AG08395 (cell line): ENCODE data around the gene MARCHF9.

Source experiments
- DNase-seq: peaks from one replicate; pipeline ENCODE4 v3.0.0; 2012; ENCODE audit warnings: mixed read lengths, low spot score

MARCHF9 gene

GRCh38 chr12:57755194-57755453 lies 221 bp downstream of the MARCHF9 start:
- DNase-seq = no peak

DNA sequence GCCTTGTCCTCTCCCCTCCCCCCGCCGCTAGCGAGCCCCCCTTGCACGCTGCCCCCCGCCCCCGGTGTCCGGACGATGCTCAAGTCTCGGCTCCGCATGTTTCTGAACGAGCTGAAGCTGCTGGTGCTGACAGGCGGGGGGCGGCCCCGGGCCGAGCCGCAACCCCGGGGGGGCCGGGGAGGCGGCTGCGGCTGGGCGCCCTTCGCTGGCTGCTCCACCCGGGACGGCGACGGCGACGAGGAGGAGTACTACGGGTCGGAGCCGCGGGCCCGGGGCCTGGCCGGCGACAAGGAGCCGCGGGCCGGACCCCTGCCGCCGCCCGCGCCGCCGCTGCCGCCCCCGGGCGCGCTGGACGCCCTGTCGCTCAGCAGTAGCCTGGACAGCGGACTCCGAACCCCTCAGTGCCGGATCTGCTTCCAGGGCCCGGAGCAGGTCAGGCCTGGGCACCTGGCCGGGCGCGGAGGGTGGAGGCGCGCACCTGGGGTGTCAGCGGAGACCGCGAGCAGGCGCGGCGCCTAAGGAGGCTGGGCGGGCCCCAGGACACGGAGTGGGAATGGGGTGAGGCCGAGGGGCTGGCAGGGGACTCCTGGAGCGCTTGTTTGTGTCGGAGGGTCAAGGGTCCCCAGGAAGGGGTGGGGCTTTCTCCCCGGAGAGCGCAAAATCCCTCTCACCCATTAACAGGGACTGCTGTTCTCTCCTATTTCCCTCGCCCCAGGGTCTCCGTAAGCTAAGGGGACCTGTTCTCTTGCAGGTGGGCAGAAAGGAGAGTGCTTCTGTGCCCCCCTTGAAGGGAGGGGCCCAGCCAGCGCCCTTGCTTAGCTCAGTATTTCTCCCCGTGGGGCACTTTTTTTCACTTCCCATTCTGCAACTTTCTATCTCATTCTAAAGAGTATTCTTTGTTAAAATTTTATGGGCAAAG lies 810 bp downstream of the MARCHF9 start:
- no peak for DNase-seq

- DNase-seq = no peak
Observed at GRCh38 chr12:57756406-57757341, 1.8 kb downstream of the MARCHF9 start.

GRCh38 chr12:57757771-57758170 lies 2.9 kb downstream of the MARCHF9 start:
- no peak for DNase-seq

GRCh38 chr12:57758552-57759359 lies 3.9 kb downstream of the MARCHF9 start:
- no peak for DNase-seq

DNA sequence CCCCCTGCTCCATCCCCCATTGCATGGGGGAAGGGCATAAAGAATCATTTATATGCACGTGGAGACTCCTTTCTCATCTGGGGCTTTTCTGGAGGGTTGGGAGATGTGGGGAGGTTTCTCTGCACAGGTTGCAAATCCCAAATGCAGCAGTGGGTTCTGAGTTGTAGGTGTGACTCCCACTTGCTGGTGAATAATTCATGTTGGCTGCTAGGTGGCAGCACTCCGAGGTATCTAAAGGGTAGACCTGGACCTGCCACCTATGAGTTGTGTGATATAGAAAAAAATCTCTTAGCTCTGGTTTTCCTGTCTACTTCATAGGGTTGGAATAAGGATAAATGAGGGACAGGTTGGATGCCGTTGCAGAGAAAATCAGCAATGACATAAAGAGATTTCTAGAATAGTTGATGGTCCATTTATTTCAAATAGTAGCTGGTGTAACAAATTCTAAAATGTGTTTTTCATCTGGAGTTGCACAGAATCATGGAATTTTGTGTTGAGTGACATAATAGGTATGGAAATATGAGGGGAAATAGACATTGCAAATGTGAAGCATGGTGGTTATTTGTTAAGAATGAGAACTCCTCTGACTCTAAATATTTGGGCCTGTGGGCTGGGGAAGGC lies 4.6 kb downstream of the MARCHF9 start:
- no peak for DNase-seq

DNA sequence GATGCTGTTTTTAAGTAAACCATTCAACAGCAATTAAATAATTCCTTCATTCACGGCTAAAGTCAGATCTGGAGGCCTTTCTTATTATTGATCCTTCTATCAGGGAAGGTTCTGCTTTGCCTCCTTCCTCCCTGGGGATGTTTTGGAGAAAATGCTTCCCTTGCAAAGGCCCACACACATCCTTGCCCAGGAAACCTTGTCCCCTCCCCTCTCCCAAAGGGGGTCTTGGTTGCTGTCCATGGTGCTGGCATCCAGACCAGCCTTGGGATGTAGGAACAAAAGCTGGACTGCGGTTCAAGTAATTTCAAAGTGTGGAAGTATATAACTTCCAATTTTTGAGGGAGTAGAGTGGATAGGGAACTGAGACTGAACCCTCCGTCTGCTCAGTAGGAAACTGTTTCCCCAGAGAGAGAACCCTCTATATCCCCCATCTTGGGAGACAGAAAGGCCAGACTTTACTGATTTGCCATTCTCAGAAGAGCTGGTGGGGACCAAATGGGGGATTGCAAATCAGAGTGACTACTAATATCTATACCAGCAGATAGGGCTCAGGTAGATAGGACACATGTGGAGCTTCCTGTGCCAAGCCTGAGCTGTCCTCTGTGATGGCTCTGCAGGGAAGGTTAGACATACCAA lies 5.6 kb downstream of the MARCHF9 start:
- DNase-seq = no peak

GRCh38 chr12:57761391-57761998 lies 6.6 kb downstream of the MARCHF9 start:
- DNase-seq = no peak

- DNase-seq = no peak
Observed at GRCh38 chr12:57762463-57762862, 7.6 kb downstream of the MARCHF9 start.

DNA sequence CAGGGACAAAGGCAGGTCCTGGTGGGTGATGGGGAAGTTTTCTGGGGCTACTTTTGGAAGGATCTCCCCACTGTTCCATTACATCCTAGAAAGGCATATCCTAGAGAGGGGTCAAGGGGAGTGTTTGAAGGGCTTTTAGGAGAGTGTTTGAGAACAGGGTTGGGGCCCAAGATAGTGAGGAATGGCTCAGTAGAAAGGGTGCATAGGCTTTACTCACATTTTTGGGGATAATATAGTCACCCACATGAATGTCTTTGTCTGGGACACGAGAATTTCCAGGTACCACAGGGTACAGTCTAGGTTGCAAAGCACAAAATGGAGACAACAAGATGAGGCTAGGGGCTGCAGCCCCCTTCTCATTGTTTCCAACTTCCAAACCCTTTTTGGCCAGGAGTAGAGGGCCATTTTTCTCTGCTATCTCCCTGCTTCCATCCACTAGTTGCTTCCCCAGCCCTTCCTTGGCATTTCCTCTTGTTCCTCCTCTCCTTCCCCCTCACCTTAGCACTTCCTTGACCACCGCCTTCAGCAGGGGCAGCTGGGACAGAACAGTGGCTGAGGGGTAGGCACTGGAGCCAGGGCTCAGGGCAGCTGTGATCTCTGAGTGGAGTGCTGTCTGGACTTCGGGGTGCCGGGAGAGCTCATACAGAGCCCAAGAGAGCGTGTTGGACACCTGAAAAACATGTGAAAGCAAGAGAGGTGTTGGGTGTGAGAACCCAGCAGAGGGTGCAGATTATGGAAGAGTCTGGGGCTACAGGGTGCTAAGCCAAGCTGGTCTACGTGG lies 9.2 kb downstream of the MARCHF9 start:
- no peak for DNase-seq

DNA sequence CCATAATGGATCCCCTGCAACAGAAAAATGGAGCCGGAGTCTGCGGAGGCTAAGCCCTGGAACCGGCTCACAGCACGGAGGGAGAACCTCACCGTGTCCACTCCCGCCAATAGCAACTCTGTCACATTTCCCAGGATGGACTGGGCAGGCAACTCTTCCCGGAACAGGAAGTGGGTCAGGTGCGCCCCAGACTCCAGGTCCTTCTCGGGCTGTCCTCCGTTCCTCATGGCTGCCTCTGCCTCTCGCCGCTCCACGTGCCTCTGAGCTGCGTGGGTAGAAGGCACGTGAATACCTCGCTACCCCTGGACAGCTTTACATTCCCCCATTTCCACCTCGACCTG lies 9.7 kb downstream of the MARCHF9 start:
- no peak for DNase-seq

- peak; percentile 39 for DNase-seq
Observed at GRCh38 chr12:57765003-57765697, 10.2 kb downstream of the MARCHF9 start.

GRCh38 chr12:57765698-57766463 lies 11.0 kb downstream of the MARCHF9 start:
- DNase-seq = no peak

DNA sequence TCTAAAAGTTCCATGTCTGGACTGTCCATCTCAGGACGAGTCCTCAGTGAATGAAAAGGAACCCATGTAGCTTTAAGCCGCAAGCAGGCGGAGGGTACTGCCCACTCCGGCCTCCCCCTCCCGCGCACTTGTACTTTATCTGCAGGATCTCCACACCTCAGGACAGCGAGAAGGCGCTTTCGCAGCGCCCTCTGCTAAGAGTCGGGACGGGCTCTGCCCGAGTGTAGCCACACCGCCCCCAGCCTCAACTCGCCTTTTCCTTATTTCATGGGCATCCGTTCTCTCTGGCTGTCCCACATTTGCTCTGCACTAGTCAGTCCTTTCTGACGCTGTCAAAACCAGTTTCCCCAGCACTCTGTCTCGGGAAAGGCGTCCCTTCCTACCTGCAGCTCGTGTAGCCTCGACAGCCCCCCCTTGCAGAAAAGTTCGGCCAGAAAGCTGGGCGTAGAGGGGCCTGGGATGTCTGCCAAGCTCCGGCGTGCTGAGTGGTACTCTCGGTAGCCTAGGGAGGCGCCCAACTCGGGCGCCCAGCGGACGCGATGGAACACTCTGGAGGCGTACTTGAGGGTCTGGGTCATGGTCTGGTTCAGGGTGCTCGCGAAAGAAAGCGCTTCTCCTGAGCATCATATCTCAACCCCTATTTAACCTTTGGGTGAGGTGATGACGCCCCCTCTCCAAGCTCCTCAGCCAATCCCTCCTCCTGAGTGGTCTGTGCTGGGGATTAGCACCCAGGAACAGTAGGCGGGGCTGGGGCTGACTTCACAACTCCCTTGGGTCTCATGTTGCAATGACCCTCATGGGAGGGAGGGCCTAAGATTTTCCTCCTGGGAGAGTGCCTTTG lies 11.8 kb downstream of the MARCHF9 start, which contains the start of gene CYP27B1:
Gene CYP27B1 (minus strand): TSS at position 615 of the 841 bp plus-strand sequence. CDS start 37 bp downstream, at position 578.
- DNase-seq = no peak

DNA sequence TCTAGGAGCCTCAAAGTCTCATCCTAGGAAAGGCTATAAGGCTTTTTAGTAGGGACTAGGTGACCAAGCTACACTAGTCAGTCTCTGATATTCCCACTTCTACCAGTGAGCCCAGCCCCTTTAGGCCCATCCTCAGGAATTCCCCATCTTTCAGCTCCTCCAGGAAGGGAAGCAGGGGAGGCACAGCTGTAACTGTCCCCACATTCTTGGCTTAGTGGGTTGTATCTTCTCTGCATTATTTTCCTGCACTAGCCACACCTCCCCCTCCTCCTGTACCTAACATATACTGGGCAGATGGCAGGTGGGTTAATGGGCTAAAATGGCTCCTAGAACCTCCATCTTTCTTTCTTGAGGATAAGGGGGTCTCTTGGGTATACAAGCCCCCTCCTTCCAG lies 12.4 kb downstream of the MARCHF9 start:
- DNase-seq = no peak

GRCh38 chr12:57767876-57768275 lies 13.0 kb downstream of the MARCHF9 start:
- no peak for DNase-seq

DNA sequence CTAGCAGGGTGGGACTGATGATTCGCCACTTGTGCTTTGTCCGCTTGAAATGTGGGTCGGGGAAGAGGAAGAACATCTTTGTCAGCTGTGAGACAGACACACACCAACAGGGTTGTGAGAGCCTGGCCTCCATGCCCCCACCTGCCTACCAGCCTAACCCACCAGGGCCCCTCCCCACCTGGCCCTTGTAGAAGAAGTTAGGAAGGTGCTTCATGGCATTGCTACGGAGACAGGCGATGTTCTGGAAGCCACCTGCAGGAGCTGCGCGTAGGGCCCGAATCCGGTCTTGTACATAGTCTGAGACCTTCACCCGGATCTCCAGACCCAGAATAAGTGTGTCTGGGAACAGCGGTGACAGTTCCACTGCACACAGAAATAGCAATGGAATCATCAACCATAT lies 14.7 kb downstream of the MARCHF9 start:
- DNase-seq = no peak

- DNase-seq = no peak
Observed at GRCh38 chr12:57770734-57771133, 15.8 kb downstream of the MARCHF9 start.
